Tibial artery (tissue), 4 donors: ENCODE results near the gene YY2.
A peak's percentile ranks its signal among the peaks of the same experiment; 100 is the strongest.
"Not testable (repeated sequence)": the region's sequence is repeated elsewhere in the genome, so short reads cannot be mapped to it uniquely, and the experiment has no call there.

Experiments used
- DNase-seq, 2 donors: peaks; one replicate each; pipeline ENCODE4 v3.0.0-alpha.2; 2019
- H3K27ac ChIP-seq, 2 donors: fragments of 200-600 bp; sonication (generic) in 1 of 2; 1 replicate in 1 of 2; 2 replicates in 1 of 2; pipeline ENCODE4 v1.5.1; 2018 to 2019; ENCODE audit warnings: mild to moderate bottlenecking in 1 of 2
- H3K27me3 ChIP-seq, 2 donors: fragments of 200-600 bp; sonication (generic) in 1 of 2; one replicate each; pipeline versions ENCODE4 v1.5.1 to v1.6.0; 2016 to 2019
- H3K36me3 ChIP-seq, 3 donors: fragments of 200-600 bp; sonication (generic) in 2 of 3; one replicate each; pipeline ENCODE4 v1.5.1; 2016 to 2019; ENCODE audit warnings: mild to moderate bottlenecking in 2 of 3
- H3K4me1 ChIP-seq, 4 donors: fragments of 200-600 bp; sonication (generic) in 2 of 4; 1 replicate in 3 of 4; 2 replicates in 1 of 4; pipeline ENCODE4 v1.5.1; 2016 to 2019
- H3K4me3 ChIP-seq, 2 donors: fragments of 200-600 bp; sonication (generic) in 1 of 2; 1 replicate in 1 of 2; 2 replicates in 1 of 2; pipeline ENCODE4 v1.5.1; 2018 to 2019; ENCODE audit warnings: mild to moderate bottlenecking in 2 of 2
- H3K9me3 ChIP-seq, 3 donors: fragments of 200-600 bp; sonication (generic) in 1 of 3; one replicate each; pipeline ENCODE4 v1.5.1; 2016 to 2019
- intact Hi-C: fragments of 100-400 bp; cut with DNase I; formaldehyde crosslinking; loops from one replicate; pipeline ENCODE4 v1.15.0; 2023; ENCODE audit warnings: low total_unique reads
- TF ChIP-seq, protein P1 (sequence below), 2 experiments: fragments of 200-600 bp in 1 of 2; fragments of 450-650 bp in 1 of 2; IDR thresholded peaks; one replicate each; pipeline ENCODE4 v1.5.1; 2017 to 2019; ENCODE audit warnings: antibody characterized with exemption in 2 of 2, mild to moderate bottlenecking in 1 of 2, moderate library complexity in 1 of 2

YY2 gene

DNA sequence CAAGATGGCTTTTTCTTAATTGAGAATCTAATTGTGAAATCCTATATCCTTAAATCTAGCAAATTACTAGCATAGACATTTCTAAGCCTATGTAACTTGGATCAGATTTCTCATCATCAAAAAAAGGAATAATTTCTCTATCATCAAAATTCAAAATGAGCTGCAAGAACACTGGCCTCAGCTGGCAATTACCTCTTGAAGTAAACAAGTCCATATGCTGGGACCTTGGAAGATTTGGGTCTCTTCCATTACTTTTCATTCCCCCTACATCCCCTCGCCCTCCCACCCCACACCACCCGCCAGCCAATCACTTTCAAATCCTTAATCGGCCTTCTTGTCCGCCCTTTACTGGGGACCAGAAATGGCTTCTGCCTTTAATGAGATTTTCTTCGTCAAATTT lies 39.7 kb upstream of the YY2 start:
- no peaks in the 10 kb centered on the region for H3K36me3 ChIP-seq
- DNase-seq: no peak
- no peak overlapping the region for H3K27ac ChIP-seq
- TF ChIP-seq, protein P1, sequence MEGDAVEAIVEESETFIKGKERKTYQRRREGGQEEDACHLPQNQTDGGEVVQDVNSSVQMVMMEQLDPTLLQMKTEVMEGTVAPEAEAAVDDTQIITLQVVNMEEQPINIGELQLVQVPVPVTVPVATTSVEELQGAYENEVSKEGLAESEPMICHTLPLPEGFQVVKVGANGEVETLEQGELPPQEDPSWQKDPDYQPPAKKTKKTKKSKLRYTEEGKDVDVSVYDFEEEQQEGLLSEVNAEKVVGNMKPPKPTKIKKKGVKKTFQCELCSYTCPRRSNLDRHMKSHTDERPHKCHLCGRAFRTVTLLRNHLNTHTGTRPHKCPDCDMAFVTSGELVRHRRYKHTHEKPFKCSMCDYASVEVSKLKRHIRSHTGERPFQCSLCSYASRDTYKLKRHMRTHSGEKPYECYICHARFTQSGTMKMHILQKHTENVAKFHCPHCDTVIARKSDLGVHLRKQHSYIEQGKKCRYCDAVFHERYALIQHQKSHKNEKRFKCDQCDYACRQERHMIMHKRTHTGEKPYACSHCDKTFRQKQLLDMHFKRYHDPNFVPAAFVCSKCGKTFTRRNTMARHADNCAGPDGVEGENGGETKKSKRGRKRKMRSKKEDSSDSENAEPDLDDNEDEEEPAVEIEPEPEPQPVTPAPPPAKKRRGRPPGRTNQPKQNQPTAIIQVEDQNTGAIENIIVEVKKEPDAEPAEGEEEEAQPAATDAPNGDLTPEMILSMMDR (IDR thresholded peaks at IDR 0.05): no peak
- no peaks in the 10 kb centered on the region for H3K4me1 ChIP-seq
- H3K9me3 ChIP-seq: peaks cover 0 to 4% (median 0%) of the 10 kb centered on the region in 3 donors
- no peaks in the 10 kb centered on the region for H3K27me3 ChIP-seq
- intact Hi-C loops: no loop called here
- no peak overlapping the region for H3K4me3 ChIP-seq

DNA sequence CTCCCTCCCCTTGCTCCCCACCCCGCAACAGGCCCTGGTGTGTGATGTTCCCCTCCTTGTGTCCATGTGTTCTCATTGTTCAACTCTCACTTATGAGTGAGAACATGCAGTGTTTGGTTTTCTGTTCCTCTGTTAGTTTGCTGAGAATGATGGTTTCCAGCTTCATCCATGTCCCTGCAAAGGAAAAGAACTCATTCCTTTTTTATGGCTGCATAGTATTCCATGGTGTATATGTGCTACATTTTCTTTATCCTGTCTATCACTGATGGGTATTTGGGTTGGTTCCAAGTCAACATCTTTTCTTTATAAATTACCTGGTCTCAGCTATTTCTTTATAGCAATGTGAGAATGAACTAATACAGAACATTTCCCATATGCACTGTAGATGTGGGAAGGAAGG lies 35.6 kb upstream of the YY2 start:
- H3K27ac ChIP-seq, H3K9me3 ChIP-seq, intact Hi-C loops, DNase-seq, H3K4me1 ChIP-seq, H3K36me3 ChIP-seq, H3K27me3 ChIP-seq, H3K4me3 ChIP-seq: not testable (repeated sequence)

DNA sequence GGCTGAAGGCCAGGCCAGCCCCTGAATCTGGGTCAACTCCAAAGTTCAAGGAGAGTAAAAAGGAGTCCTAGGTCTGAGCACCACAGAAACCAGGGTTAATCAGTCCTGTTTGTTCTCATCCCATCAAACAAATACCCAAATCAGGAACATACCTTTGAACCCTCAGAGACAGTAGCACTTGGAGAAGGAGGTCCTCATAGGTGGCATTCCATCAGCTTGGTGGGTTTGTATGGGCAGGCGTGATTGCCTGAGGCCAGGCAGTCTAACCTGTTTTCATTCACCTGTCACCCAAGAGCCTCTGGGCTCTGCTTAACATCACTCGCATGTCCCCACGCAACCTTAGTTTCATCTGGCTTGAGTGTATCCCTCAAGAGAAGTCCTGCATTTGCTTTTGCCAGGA lies 33.9 kb upstream of the YY2 start:
- DNase-seq: no peak
- Histone ChIP-seq H3K4me3 (no peak overlapping the region), H3K36me3 (no peaks in the 10 kb centered on the region), H3K27ac (no peak overlapping the region), H3K9me3 (no peaks in the 10 kb centered on the region), H3K4me1 (no peaks in the 10 kb centered on the region), H3K27me3 (no peaks in the 10 kb centered on the region)
- intact Hi-C loops: no loop called here
- TF ChIP-seq, protein P1 (IDR thresholded peaks at IDR 0.05): no peak

DNA sequence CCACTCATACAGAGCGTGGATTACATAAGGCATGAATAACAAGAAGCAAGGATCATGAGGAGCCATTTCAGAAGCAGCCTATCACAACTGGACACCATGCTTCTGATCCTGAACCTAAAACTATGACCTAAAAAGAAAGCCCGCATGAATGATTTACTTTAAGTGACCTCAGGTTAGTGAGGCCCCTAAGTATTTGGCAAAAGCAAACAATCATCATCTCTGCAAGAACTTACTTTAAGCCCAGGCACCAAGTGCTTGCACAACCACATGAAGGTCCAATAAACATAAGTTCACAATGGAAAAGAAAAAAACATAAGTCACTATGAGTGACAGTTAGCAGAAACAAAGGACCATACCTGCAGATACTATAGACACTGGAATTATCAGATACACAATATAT lies 24.3 kb upstream of the YY2 start:
- H3K27me3 ChIP-seq: no peaks in the 10 kb centered on the region
- intact Hi-C loops: loop anchor here (10.0 kb wide), 1 partner anchor 143 kb away; no protein-coding TSS in a partner anchor
- H3K9me3 ChIP-seq: no peaks in the 10 kb centered on the region
- H3K27ac ChIP-seq: no peak overlapping the region
- TF ChIP-seq, protein P1 (IDR thresholded peaks at IDR 0.05): no peak
- no peak for DNase-seq
- no peaks in the 10 kb centered on the region for H3K4me1 ChIP-seq
- no peak overlapping the region for H3K4me3 ChIP-seq
- no peaks in the 10 kb centered on the region for H3K36me3 ChIP-seq

DNA sequence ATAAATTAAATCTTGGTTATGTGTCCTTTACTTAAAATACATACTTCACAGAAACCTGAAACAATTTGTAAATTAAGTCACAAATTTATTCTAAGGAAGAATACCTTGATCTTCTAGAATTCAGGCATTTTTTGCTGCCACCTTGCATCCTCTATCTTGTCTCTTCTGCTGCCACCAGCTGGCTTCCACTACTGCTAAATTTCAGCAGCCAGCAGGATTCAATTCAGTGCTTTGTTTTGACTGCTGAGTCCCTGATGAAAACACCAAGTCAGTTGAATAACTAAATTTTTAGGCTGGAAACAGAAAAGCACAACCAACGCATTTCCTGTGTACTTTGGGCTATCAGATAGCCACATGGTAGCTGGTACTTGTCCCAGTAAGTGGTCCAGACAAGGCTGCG lies 18.7 kb upstream of the YY2 start:
- H3K4me3 ChIP-seq: no peak overlapping the region
- no peak overlapping the region for H3K27ac ChIP-seq
- no peaks in the 10 kb centered on the region for H3K27me3 ChIP-seq
- TF ChIP-seq, protein P1 (IDR thresholded peaks at IDR 0.05): no peak
- H3K36me3 ChIP-seq: no peaks in the 10 kb centered on the region
- intact Hi-C loops: loop anchor here (10.0 kb wide), 1 partner anchor 138 kb away; no protein-coding TSS in a partner anchor
- H3K4me1 ChIP-seq: peaks cover 0 to 12% (median 0%) of the 10 kb centered on the region in 4 donors
- DNase-seq: no peak
- H3K9me3 ChIP-seq: no peaks in the 10 kb centered on the region

DNA sequence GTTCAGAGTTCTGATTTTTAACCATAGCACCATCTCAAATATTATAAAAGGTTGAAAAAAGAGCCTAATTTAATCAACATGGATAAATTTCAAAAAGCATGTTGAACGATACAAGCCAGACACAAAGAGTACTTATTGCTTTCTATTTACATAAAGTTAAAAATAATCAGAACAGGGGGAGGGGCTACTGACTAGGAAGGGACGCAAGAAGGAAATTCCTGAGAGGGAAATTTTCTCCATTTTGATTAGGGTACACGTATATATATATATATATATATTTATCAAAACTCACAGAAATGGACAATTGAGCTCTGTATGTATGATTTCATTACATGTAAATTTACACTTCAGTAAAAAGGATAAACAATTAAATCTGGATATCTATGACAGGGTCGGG lies 16.9 kb upstream of the YY2 start:
- intact Hi-C loops: loop anchor here (10.0 kb wide), 1 partner anchor 136 kb away; no protein-coding TSS in a partner anchor
- no peak for DNase-seq
- H3K4me1 ChIP-seq: peaks cover 0 to 15% (median 0%) of the 10 kb centered on the region in 4 donors
- no peaks in the 10 kb centered on the region for H3K9me3 ChIP-seq
- H3K27me3 ChIP-seq: no peaks in the 10 kb centered on the region
- H3K36me3 ChIP-seq: no peaks in the 10 kb centered on the region
- peak overlapping the region; percentile 83 to 91 for H3K27ac ChIP-seq
- peak overlapping the region; percentile 78 to 84 for H3K4me3 ChIP-seq
- TF ChIP-seq, protein P1 (IDR thresholded peaks at IDR 0.05): no peak
